OCI-LY3 (cell line): ENCODE results near the gene SH3YL1.
A peak's percentile ranks its signal among the peaks of the same experiment; 100 is the strongest.

Source experiments
- H2AFZ ChIP-seq: fragments of 200-600, 300-600 bp; shearing (Covaris generic); 2 replicates; pipeline ENCODE4 v1.6.0; 2014; ENCODE audit warnings: antibody characterized with exemption, low read depth, low read length
- H3K27ac ChIP-seq: fragments of 200-600, 300-600 bp; sonication (generic); 2 replicates; pipeline ENCODE4 v1.5.1; 2014; ENCODE audit warnings: mild to moderate bottlenecking, low read length, moderate library complexity, mixed read lengths
- H3K27me3 ChIP-seq: fragments of 200-600, 300-600 bp; sonication (generic); 2 replicates; pipeline ENCODE4 v1.6.1; 2014; ENCODE audit warnings: low read depth, low read length, mixed read lengths
- H3K36me3 ChIP-seq: fragments of 200-600, 300-600 bp; sonication (generic); replicated peaks from 2 replicates; pipeline ENCODE3; 2014; ENCODE audit warnings: low read depth, low read length, mixed read lengths
- H3K4me1 ChIP-seq: fragments of 300-600, 200-600 bp; sonication (generic); 2 replicates; pipeline ENCODE4 v1.6.1; 2014; ENCODE audit warnings: low read length, mixed read lengths
- H3K4me2 ChIP-seq: fragments of 200-600, 300-600 bp; sonication (generic); 2 replicates; pipeline ENCODE4 v1.6.1; 2014; ENCODE audit warnings: low read length, mixed read lengths
- H3K4me3 ChIP-seq: fragments of 300-600, 200-600 bp; sonication (generic); 2 replicates; pipeline ENCODE4 v1.5.1; 2014; ENCODE audit warnings: antibody characterized with exemption, mild to moderate bottlenecking, low read length, moderate library complexity
- H3K79me2 ChIP-seq: fragments of 300-600, 200-600 bp; shearing (Covaris generic); 2 replicates; pipeline ENCODE4 v1.6.1; 2014; ENCODE audit warnings: mild to moderate bottlenecking, low read length, mixed read lengths
- H3K9ac ChIP-seq: fragments of 300-600, 200-600 bp; shearing (Covaris generic); 2 replicates; pipeline ENCODE4 v1.6.0; 2014; ENCODE audit warnings: mild to moderate bottlenecking, low read length, moderate library complexity
- H3K9me3 ChIP-seq: fragments of 200-600, 300-600 bp; shearing (Covaris generic); 2 replicates; pipeline ENCODE4 v1.6.1; 2014; ENCODE audit warnings: low read length, mixed read lengths; ENCODE audit not compliant: insufficient read depth
- H4K20me1 ChIP-seq: fragments of 200-600, 300-600 bp; sonication (generic); 2 replicates; pipeline ENCODE4 v1.6.1; 2016; ENCODE audit warnings: low read length, mixed read lengths; ENCODE audit not compliant: insufficient read depth
- EZH2phosphoT487 ChIP-seq: fragments of 200-600 bp; shearing (Covaris generic); IDR thresholded peaks from 2 replicates; pipeline ENCODE4 v1.6.1; 2018; ENCODE audit warnings: antibody characterized with exemption, mixed run types, low read depth
- TF ChIP-seq, protein P1 (sequence below): fragments of 200-600, 300-600 bp; sonication (generic); IDR thresholded peaks from 2 replicates; pipeline ENCODE4 v1.5.1; 2014; ENCODE audit warnings: antibody characterized with exemption, low read length, low read depth

Gene SH3YL1

DNA sequence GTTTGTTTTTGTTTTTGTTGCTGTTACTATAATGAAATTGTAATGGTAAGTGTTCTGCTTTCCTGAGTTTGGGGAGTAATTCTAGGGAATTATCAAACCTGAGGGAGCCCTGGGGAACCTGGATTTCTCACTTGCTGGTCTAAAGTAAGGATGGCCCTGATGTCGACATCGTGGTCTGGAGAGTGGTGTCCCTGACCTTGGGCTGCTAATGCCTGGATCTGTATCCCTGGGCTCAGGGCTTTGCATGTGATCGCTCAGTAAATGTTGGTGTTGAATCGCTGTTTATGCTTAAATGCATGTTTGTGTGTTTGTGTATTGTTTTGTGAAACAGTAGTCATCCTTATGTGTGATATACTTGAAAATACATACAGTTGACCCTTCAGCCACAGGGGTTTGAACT, 7.0 kb upstream of the SH3YL1 start:
- H3K27ac ChIP-seq: no peak overlapping the region
- H3K4me1 ChIP-seq: peaks cover 43% of the 10 kb centered on the region
- no peak overlapping the region for H3K9ac ChIP-seq
- TF ChIP-seq, protein P1, sequence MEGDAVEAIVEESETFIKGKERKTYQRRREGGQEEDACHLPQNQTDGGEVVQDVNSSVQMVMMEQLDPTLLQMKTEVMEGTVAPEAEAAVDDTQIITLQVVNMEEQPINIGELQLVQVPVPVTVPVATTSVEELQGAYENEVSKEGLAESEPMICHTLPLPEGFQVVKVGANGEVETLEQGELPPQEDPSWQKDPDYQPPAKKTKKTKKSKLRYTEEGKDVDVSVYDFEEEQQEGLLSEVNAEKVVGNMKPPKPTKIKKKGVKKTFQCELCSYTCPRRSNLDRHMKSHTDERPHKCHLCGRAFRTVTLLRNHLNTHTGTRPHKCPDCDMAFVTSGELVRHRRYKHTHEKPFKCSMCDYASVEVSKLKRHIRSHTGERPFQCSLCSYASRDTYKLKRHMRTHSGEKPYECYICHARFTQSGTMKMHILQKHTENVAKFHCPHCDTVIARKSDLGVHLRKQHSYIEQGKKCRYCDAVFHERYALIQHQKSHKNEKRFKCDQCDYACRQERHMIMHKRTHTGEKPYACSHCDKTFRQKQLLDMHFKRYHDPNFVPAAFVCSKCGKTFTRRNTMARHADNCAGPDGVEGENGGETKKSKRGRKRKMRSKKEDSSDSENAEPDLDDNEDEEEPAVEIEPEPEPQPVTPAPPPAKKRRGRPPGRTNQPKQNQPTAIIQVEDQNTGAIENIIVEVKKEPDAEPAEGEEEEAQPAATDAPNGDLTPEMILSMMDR: no peak
- TF ChIP-seq EZH2phosphoT487: no peak
- H2AFZ ChIP-seq: no peak overlapping the region
- H3K79me2 ChIP-seq: peaks cover 99% of the 10 kb centered on the region
- H4K20me1 ChIP-seq: peaks cover 80% of the 10 kb centered on the region
- no peak overlapping the region for H3K4me3 ChIP-seq
- no peaks in the 10 kb centered on the region for H3K27me3 ChIP-seq
- peaks cover 35% of the 10 kb centered on the region for H3K36me3 ChIP-seq
- no peaks in the 10 kb centered on the region for H3K9me3 ChIP-seq
- no peak overlapping the region for H3K4me2 ChIP-seq

DNA sequence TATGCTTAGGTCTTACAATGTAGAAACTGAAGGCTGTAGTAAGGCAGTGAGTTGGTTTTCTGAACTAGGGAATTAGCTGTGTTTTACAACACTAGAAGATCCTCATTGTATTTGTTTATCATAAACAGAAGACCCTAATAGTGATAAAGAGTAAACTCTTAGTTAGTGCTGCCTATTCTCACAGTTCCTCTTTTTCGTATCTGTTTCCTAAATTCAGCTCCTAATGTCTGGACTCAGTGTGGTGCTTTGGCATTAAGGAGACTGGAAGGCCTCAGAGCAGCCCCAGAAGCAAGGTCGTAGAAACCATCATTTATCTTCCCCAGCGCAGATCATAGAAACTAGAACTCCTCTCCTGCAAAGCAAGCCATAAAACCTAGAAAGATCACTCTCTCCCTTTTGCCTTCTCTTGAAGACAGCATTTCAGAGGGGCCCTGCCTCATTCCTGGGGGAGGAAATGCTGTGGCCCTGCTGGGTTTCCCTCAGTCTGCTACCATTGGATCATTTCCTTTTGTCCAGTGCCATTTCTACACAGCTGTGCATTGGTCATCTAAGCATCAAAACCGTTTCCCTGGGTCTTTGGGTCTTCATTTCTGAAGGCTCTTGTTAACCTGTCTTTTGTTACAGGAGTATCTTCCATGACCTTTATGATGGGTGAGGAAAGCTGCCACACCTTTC, 5.7 kb upstream of the SH3YL1 start:
- H3K27ac ChIP-seq: no peak overlapping the region
- TF ChIP-seq EZH2phosphoT487: no peak
- TF ChIP-seq, protein P1: no peak
- H3K36me3 ChIP-seq: peaks cover 29% of the 10 kb centered on the region
- H3K4me1 ChIP-seq: peaks cover 34% of the 10 kb centered on the region
- no peak overlapping the region for H3K4me3 ChIP-seq
- no peak overlapping the region for H3K4me2 ChIP-seq
- no peaks in the 10 kb centered on the region for H3K9me3 ChIP-seq
- H2AFZ ChIP-seq: no peak overlapping the region
- H3K27me3 ChIP-seq: no peaks in the 10 kb centered on the region
- H3K9ac ChIP-seq: no peak overlapping the region
- peaks cover 98% of the 10 kb centered on the region for H3K79me2 ChIP-seq
- peaks cover 68% of the 10 kb centered on the region for H4K20me1 ChIP-seq

DNA sequence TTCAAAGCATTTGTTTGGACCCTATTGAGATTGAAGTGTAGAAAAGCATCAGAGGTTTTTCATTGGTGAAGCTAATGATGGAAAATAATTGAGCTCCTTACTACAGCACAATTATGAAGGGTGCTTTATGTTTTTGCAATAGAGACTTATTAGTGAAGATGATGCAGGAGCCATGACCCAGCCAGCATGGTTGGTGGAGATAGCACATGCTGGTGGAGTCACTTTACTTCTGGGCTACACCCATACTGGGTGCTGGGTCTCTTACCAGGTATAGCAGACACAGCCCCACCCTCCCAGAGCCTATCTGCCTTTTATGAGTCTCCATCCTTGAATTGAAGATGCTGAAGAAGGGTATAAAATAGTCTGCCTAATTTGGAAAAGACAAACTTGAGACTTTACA, 4.5 kb upstream of the SH3YL1 start:
- Histone ChIP-seq H3K79me2 (peaks cover 92% of the 10 kb centered on the region), H4K20me1 (peaks cover 63% of the 10 kb centered on the region), H3K36me3 (peaks cover 25% of the 10 kb centered on the region), H3K9ac (no peak overlapping the region), H3K4me1 (peaks cover 35% of the 10 kb centered on the region), H3K27ac (no peak overlapping the region), H3K9me3 (no peaks in the 10 kb centered on the region), H3K4me2 (no peak overlapping the region), H3K27me3 (no peaks in the 10 kb centered on the region), H2AFZ (no peak overlapping the region), H3K4me3 (no peak overlapping the region)
- no peak for TF ChIP-seq EZH2phosphoT487
- TF ChIP-seq, protein P1: no peak

DNA sequence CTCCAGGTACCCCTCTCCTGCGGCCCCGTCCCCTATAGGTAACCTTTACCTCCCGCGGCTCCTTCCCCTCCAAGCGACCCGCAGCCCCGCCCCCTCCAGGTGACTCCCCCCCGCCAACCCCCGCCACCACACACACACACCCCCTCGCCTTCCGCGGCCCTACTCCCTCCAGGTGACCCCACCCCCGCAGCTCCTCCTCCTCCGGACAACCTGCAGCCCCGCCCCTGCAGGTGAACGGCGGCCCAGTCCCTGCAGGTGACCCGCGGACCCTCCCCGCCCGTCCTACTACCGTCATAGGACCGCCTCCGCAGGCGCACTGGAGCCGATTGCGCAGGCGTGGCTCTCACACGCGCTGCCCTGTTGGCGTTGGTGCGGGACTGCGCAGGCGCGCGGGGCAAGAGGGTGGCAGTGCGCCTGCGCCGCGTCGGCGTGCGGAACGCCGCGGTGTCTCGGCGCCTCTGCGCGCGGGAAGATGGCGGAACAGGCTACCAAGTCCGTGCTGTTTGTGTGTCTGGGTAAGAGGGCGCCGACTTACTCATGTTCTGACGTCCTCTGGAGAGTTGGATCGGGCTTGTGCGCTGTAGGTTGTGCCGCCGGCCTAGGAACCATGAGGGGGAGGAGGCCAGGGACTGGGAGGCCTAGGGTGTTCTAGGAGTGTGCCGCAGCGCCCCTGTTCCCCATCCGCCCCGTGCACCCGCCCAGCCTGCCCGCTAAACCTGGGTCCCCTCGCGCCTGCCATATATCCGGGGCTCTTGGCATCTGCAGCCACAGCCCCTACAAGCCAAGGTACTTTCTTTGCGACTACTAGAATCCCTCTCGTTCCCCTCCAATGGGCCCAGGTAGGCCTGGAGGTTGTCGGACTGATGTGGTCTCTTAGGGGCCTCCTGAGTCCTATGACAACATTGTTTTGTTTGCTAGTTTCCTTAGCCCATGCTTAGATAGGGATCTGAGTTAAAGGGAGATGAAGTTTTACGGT, 949 bp upstream of the SH3YL1 start, which contains the start of gene ACP1:
ACP1 (plus strand) TSS at position 455 of the 976 bp plus-strand sequence; CDS start at position 473, 18 bp downstream.
- peak within 1 kb of the TSS; percentile 72 for H3K4me2 ChIP-seq
- peaks cover 35% of the 10 kb centered on the region for H3K4me1 ChIP-seq
- peaks cover 38% of the 10 kb centered on the region for H4K20me1 ChIP-seq
- peak within 1 kb of the TSS; percentile 99 for H3K4me3 ChIP-seq
- peak within 1 kb of the TSS; percentile 96 for H3K9ac ChIP-seq
- TF ChIP-seq EZH2phosphoT487: no peak
- TF ChIP-seq, protein P1: no peak
- no peaks in the 10 kb centered on the region for H3K9me3 ChIP-seq
- peak within 1 kb of the TSS; percentile 43; the same call in 1 of the 2 replicates for H2AFZ ChIP-seq
- H3K36me3 ChIP-seq: peaks cover 21% of the 10 kb centered on the region
- peaks cover 56% of the 10 kb centered on the region for H3K79me2 ChIP-seq
- H3K27ac ChIP-seq: peak within 1 kb of the TSS; percentile 41
- H3K27me3 ChIP-seq: no peaks in the 10 kb centered on the region
